Measurements from ENCODE around the gene EGFR.

EGFR gene

DNA sequence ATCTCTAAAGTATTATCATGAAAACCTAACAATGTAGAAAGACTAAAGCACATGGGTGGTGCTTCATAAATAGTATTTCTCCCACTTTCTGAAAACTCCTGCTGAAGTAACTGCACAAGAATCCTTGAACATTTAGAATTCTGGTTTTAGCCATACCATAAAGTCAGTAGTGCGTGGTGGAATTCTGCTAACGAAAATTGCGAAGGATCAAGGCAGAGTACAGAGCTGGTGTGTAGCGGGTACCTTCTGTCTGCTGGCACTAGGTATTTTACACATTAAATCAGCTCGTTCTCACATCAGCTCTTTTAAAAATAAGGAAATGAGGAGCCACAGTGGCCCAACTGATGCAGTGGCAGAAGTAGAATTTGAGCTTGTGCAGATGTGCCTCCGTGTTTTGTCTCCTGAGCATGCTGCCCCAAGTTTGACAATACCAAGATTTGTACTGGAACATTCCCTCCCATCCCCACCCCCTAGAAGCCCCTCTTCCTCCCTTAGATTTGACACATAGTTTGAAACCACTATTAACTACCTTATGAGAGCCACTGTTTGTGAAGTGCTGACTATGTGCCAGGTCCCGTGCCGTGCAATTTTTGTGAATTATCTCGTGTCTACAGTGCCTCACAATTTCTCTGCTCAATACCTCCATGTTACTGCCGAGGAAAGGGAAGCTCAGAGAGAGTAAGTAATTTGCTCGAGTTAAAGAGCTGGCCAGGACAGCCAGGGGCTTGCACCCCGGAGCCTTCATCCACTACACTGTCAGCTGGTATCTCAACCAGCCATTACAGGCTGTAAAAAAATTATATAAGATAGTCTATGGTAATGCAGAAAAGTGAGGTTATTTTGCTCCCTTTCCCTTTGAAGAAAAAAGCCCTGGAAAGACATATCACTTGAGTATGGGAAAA, 66.9 kb downstream of the EGFR start:
- DNase-seq, result no peak

GRCh38 chr7:55086413-55087201, 67.8 kb downstream of the EGFR start:
- peak; percentile 5 for DNase-seq

- no peak for DNase-seq
These were observed 68.7 kb downstream of the EGFR start for GRCh38 chr7:55087521-55087961.

- DNase-seq, result no peak
These were observed 69.3 kb downstream of the EGFR start for GRCh38 chr7:55088107-55088506.

- no peak for DNase-seq
These were observed 69.8 kb downstream of the EGFR start for GRCh38 chr7:55088620-55089019.

DNA sequence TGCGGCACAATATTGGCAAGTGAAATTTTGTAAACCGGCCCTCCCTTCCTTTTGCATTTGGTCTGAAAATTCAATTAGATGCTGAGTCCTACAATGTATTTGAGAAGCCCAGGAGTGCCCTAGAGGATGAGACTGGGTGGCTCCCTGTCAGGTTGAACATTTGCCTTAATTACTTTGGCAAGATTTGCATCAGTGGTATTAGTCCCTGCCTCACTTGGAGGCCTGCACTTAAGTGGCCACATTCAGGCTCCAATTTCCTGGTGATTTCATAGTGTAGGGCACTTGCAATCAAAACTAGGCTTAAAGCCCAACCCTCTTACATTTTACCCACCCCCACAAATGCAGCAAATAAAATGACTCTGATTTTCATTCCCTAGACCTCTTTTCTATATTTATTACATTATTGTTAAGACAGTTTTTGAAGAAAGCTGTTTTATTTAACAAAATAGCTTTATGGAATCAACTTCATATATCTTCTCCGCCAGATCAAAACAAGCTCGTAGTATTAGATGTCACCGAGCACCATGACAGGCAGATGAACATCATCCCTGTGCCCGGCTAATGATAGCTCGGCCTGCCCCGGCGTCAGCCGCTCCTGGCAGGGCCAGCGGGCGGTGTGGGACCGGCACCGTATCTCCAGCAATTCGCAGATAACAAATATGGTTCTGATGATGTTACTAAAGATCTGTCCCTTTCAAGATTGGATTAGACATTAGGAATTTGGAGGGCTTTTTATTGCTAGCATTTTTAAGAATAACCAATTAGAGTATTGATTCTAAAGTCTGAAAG, 73.6 kb downstream of the EGFR start:
- DNase-seq, result no peak

GRCh38 chr7:55092975-55093373, 74.2 kb downstream of the EGFR start:
- no peak for DNase-seq

- no peak for DNase-seq
These were observed 74.9 kb downstream of the EGFR start for GRCh38 chr7:55093674-55094073.

- no peak for DNase-seq
These were observed 75.4 kb downstream of the EGFR start for GRCh38 chr7:55094092-55094690.

GRCh38 chr7:55095672-55096071, 76.9 kb downstream of the EGFR start:
- no peak for DNase-seq

GRCh38 chr7:55096323-55096722, 77.5 kb downstream of the EGFR start:
- DNase-seq, result no peak

DNA sequence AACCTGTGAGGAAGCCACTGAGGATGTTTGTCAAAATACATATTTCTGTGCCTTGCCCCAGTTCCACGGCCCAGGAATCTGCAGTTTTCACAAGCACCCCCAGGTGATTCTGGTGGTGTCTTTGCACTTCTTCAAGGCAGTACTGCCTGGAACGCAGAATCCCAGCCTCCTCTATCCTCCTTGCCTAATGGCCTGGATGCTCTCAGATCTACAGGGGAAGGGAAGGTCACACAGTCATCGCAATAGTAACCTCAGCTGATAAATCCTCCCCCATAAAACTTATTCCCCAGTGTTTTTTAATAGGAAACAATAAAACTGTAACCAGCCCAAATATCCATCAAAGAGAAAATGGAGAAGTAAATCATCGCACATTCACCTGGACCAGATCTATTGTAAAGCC, 78.3 kb downstream of the EGFR start:
- no peak for DNase-seq

- DNase-seq, result no peak
These were observed 80.4 kb downstream of the EGFR start for GRCh38 chr7:55099066-55099820.

GRCh38 chr7:55099821-55100543, 81.2 kb downstream of the EGFR start:
- no peak for DNase-seq

GRCh38 chr7:55100544-55101327, 81.9 kb downstream of the EGFR start:
- no peak for DNase-seq

- DNase-seq, result no peak
These were observed 82.5 kb downstream of the EGFR start for GRCh38 chr7:55101359-55101758.

GRCh38 chr7:55104123-55104522, 85.3 kb downstream of the EGFR start:
- no peak for DNase-seq

DNA sequence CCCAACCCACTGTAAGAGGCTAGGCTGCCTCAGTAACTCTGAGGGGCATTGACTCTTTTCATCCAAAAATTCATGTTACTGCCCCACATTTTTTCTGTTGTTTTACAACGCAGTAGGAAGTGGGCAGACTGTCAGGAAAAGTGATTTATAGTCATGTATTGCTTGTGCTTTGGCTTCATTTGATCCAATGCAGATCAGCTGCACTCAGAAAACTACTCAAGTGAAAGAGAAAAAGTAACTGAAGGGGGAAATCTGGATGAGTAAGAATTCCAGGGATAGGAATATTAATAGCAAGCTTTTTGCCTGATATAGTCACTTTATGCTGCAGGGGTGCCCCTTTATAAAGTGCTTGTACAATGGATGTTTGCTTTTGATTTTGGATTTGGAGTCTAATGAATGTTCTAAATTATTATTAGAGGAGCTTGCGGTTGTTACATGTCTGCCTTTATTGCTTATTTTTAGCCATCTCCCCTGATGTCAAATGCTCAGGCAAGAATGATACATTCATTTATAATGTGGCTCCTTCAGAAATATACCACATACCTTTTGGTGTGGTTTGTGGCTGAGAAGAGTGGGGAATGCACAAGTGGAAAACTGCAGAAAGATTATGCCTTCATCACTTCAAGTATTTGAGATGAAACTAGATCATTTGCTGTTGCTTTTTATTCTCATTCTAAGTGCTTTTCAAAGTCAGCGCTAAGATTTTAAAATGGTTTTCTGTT, 86.1 kb downstream of the EGFR start:
- no peak for DNase-seq

GRCh38 chr7:55105952-55106351, 87.1 kb downstream of the EGFR start:
- no peak for DNase-seq

GRCh38 chr7:55107946-55108345, 89.1 kb downstream of the EGFR start:
- no peak for DNase-seq
